ENCODE results near the gene AGPAT3.

AGPAT3 gene

GRCh38 chr21:43829575-43830119 is 35.4 kb upstream of the AGPAT3 start:
- Histone ChIP-seq H3K23ac (ENCODE audit: low read depth, low read length, poor library complexity) (peak overlapping the region; percentile 85), H3K27ac (replicated peaks; ENCODE audit: low read length) (no peak overlapping the region), H3K27me3 (ENCODE audit: control insufficient read depth in 3 of 3, insufficient read depth in 3 of 3, low read depth in 1 of 3, low read length in 3 of 3) (no peaks in the 10 kb centered on the region), H2AFZ (ENCODE audit: low read length) (no peak overlapping the region), H3K36me3 (replicated peaks in 1 of 2; ENCODE audit: control insufficient read depth in 2 of 2, insufficient read depth in 2 of 2, low read length in 2 of 2) (no peaks in the 10 kb centered on the region), H3K4me2 (ENCODE audit: insufficient read depth, low read length, poor library complexity, severe bottlenecking) (no peak overlapping the region), H3K4ac (ENCODE audit: low read length) (no peak overlapping the region), H3K4me3 (ENCODE audit: low read length in 2 of 2) (no peak overlapping the region), H3K18ac (ENCODE audit: low read length) (no peak overlapping the region), H3K79me1 (ENCODE audit: low read depth, low read length) (peaks cover 3% of the 10 kb centered on the region), H2BK120ac (ENCODE audit: low read depth, low read length) (no peak overlapping the region), H3K4me1 (ENCODE audit: control insufficient read depth in 2 of 2, insufficient read depth in 1 of 2, low read depth in 1 of 2, low read length in 2 of 2) (peaks cover 0 to 10% of the 10 kb centered on the region in 2 donors), H3K9me3 (replicated peaks in 1 of 2; ENCODE audit: control insufficient read depth in 2 of 2, insufficient read depth in 1 of 2, low read depth in 1 of 2, low read length in 2 of 2) (peaks cover 5 to 14% of the 10 kb centered on the region in 2 donors), H2BK5ac (ENCODE audit: low read length) (no peak overlapping the region), H2BK12ac (ENCODE audit: low read length) (peak overlapping the region; percentile 73), H4K8ac (ENCODE audit: low read depth, low read length) (no peak overlapping the region), H3K9ac (ENCODE audit: low read depth, low read length, poor library complexity) (no peak overlapping the region), H2BK15ac (ENCODE audit: low read length) (peak overlapping the region; percentile 49), H3K14ac (ENCODE audit: low read length) (no peak overlapping the region), H2AK5ac (ENCODE audit: low read depth, low read length) (peak overlapping the region; percentile 63), H4K91ac (ENCODE audit: low read depth, low read length, poor library complexity) (peak overlapping the region; percentile 43)
- no peak for DNase-seq (ENCODE audit: low spot score)
- WGBS, 2 donors (ENCODE audit: extremely low coverage in 2 of 2, insufficient read length in 2 of 2, insufficient replicate concordance in 1 of 2): no CpG with 5 or more reads among the region's 22 CpGs

- Histone ChIP-seq H3K14ac (ENCODE audit: low read length) (no peak overlapping the region), H3K27me3 (ENCODE audit: control insufficient read depth in 3 of 3, insufficient read depth in 3 of 3, low read depth in 1 of 3, low read length in 3 of 3) (no peaks in the 10 kb centered on the region), H3K79me1 (ENCODE audit: low read depth, low read length) (peaks cover 3% of the 10 kb centered on the region), H3K27ac (replicated peaks; ENCODE audit: low read length) (no peak overlapping the region), H2BK15ac (ENCODE audit: low read length) (peak overlapping the region; percentile 92), H3K9me3 (replicated peaks in 1 of 2; ENCODE audit: control insufficient read depth in 2 of 2, insufficient read depth in 1 of 2, low read depth in 1 of 2, low read length in 2 of 2) (peaks cover 5 to 15% of the 10 kb centered on the region in 2 donors), H3K36me3 (replicated peaks in 1 of 2; ENCODE audit: control insufficient read depth in 2 of 2, insufficient read depth in 2 of 2, low read length in 2 of 2) (no peaks in the 10 kb centered on the region), H3K4ac (ENCODE audit: low read length) (no peak overlapping the region), H2AFZ (ENCODE audit: low read length) (no peak overlapping the region), H3K18ac (ENCODE audit: low read length) (no peak overlapping the region), H2BK5ac (ENCODE audit: low read length) (no peak overlapping the region), H3K23ac (ENCODE audit: low read depth, low read length, poor library complexity) (peak overlapping the region; percentile 85), H4K91ac (ENCODE audit: low read depth, low read length, poor library complexity) (no peak overlapping the region), H2BK12ac (ENCODE audit: low read length) (peak overlapping the region; percentile 73), H2BK120ac (ENCODE audit: low read depth, low read length) (no peak overlapping the region), H3K4me3 (ENCODE audit: low read length in 2 of 2) (no peak overlapping the region), H2AK5ac (ENCODE audit: low read depth, low read length) (peak overlapping the region; percentile 56), H3K4me1 (ENCODE audit: control insufficient read depth in 2 of 2, insufficient read depth in 1 of 2, low read depth in 1 of 2, low read length in 2 of 2) (no peaks in the 10 kb centered on the region), H3K4me2 (ENCODE audit: insufficient read depth, low read length, poor library complexity, severe bottlenecking) (no peak overlapping the region), H4K8ac (ENCODE audit: low read depth, low read length) (no peak overlapping the region), H3K9ac (ENCODE audit: low read depth, low read length, poor library complexity) (no peak overlapping the region)
- DNase-seq (ENCODE audit: low spot score): no peak
- WGBS, 2 donors (ENCODE audit: extremely low coverage in 2 of 2, insufficient read length in 2 of 2, insufficient replicate concordance in 1 of 2): no CpG with 5 or more reads among the region's 14 CpGs
These were observed 32.9 kb upstream of the AGPAT3 start for GRCh38 chr21:43832158-43832550.

GRCh38 chr21:43832648-43833047 is 32.4 kb upstream of the AGPAT3 start:
- Histone ChIP-seq H3K9ac (ENCODE audit: low read depth, low read length, poor library complexity) (no peak overlapping the region), H2BK120ac (ENCODE audit: low read depth, low read length) (no peak overlapping the region), H3K4me1 (ENCODE audit: control insufficient read depth in 2 of 2, insufficient read depth in 1 of 2, low read depth in 1 of 2, low read length in 2 of 2) (no peaks in the 10 kb centered on the region), H3K9me3 (replicated peaks in 1 of 2; ENCODE audit: control insufficient read depth in 2 of 2, insufficient read depth in 1 of 2, low read depth in 1 of 2, low read length in 2 of 2) (peaks cover 5 to 15% of the 10 kb centered on the region in 2 donors), H3K79me1 (ENCODE audit: low read depth, low read length) (peaks cover 3% of the 10 kb centered on the region), H3K4ac (ENCODE audit: low read length) (peak overlapping the region; percentile 89), H3K27me3 (ENCODE audit: control insufficient read depth in 3 of 3, insufficient read depth in 3 of 3, low read depth in 1 of 3, low read length in 3 of 3) (no peaks in the 10 kb centered on the region), H3K27ac (replicated peaks; ENCODE audit: low read length) (no peak overlapping the region), H2AK5ac (ENCODE audit: low read depth, low read length) (peak overlapping the region; percentile 56), H3K4me2 (ENCODE audit: insufficient read depth, low read length, poor library complexity, severe bottlenecking) (no peak overlapping the region), H2AFZ (ENCODE audit: low read length) (no peak overlapping the region), H2BK15ac (ENCODE audit: low read length) (peak overlapping the region; percentile 92), H4K91ac (ENCODE audit: low read depth, low read length, poor library complexity) (no peak overlapping the region), H3K36me3 (replicated peaks in 1 of 2; ENCODE audit: control insufficient read depth in 2 of 2, insufficient read depth in 2 of 2, low read length in 2 of 2) (no peaks in the 10 kb centered on the region), H3K14ac (ENCODE audit: low read length) (peak overlapping the region; percentile 56), H4K8ac (ENCODE audit: low read depth, low read length) (peak overlapping the region; percentile 23), H2BK12ac (ENCODE audit: low read length) (peak overlapping the region; percentile 73), H3K18ac (ENCODE audit: low read length) (no peak overlapping the region), H3K4me3 (ENCODE audit: low read length in 2 of 2) (peak overlapping the region in 1 of 2 donors; percentile 16), H3K23ac (ENCODE audit: low read depth, low read length, poor library complexity) (peak overlapping the region; percentile 85), H2BK5ac (ENCODE audit: low read length) (no peak overlapping the region)
- WGBS, 2 donors (ENCODE audit: extremely low coverage in 2 of 2, insufficient read length in 2 of 2, insufficient replicate concordance in 1 of 2): no CpG with 5 or more reads among the region's 10 CpGs
- DNase-seq (ENCODE audit: low spot score): no peak

GRCh38 chr21:43834146-43834905 is 30.7 kb upstream of the AGPAT3 start:
- no CpG with 5 or more reads among the region's 30 CpGs for whole genome bisulfite sequencing, 2 donors (ENCODE audit: extremely low coverage in 2 of 2, insufficient read length in 2 of 2, insufficient replicate concordance in 1 of 2)

More at GRCh38 chr21:43834146-43834905, 30.7 kb upstream of the AGPAT3 start:
- Histone ChIP-seq H4K8ac (ENCODE audit: low read depth, low read length) (no peak overlapping the region), H3K4me1 (ENCODE audit: control insufficient read depth in 2 of 2, insufficient read depth in 1 of 2, low read depth in 1 of 2, low read length in 2 of 2) (no peaks in the 10 kb centered on the region), H3K4me3 (ENCODE audit: low read length in 2 of 2) (no peak overlapping the region), H3K9me3 (replicated peaks in 1 of 2; ENCODE audit: control insufficient read depth in 2 of 2, insufficient read depth in 1 of 2, low read depth in 1 of 2, low read length in 2 of 2) (peaks cover 5 to 15% of the 10 kb centered on the region in 2 donors), H3K9ac (ENCODE audit: low read depth, low read length, poor library complexity) (no peak overlapping the region), H2AK5ac (ENCODE audit: low read depth, low read length) (no peak overlapping the region), H3K27ac (replicated peaks; ENCODE audit: low read length) (no peak overlapping the region), H3K4me2 (ENCODE audit: insufficient read depth, low read length, poor library complexity, severe bottlenecking) (no peak overlapping the region), H3K27me3 (ENCODE audit: control insufficient read depth in 3 of 3, insufficient read depth in 3 of 3, low read depth in 1 of 3, low read length in 3 of 3) (no peaks in the 10 kb centered on the region), H2BK12ac (ENCODE audit: low read length) (no peak overlapping the region), H3K23ac (ENCODE audit: low read depth, low read length, poor library complexity) (no peak overlapping the region), H3K4ac (ENCODE audit: low read length) (no peak overlapping the region), H3K79me1 (ENCODE audit: low read depth, low read length) (peaks cover 3% of the 10 kb centered on the region), H2BK5ac (ENCODE audit: low read length) (no peak overlapping the region), H2BK120ac (ENCODE audit: low read depth, low read length) (no peak overlapping the region), H4K91ac (ENCODE audit: low read depth, low read length, poor library complexity) (no peak overlapping the region), H2BK15ac (ENCODE audit: low read length) (no peak overlapping the region), H3K14ac (ENCODE audit: low read length) (no peak overlapping the region), H2AFZ (ENCODE audit: low read length) (no peak overlapping the region), H3K18ac (ENCODE audit: low read length) (peak overlapping the region; percentile 67), H3K36me3 (replicated peaks in 1 of 2; ENCODE audit: control insufficient read depth in 2 of 2, insufficient read depth in 2 of 2, low read length in 2 of 2) (no peaks in the 10 kb centered on the region)
- DNase-seq (ENCODE audit: low spot score): no peak

Measured in neuronal stem cell (in vitro differentiated cells).